Measurements from ENCODE around the gene SLU7. TPM values are rescaled to one million over a fixed set of nuclear protein-coding genes. Genes with fewer than 3 reads are reported as not detected.
A peak's percentile ranks its signal among the peaks of the same experiment; 100 is the strongest.

Gene SLU7
- total RNA-seq, 1 donor from 2014 or later: 59.3 TPM

- Mint-ChIP-seq H3K36me3 (ENCODE audit: low read depth) (no peaks in the 10 kb centered on the region), H3K4me1 (peaks cover 17% of the 10 kb centered on the region), H3K27me3 (peaks cover 65% of the 10 kb centered on the region), H3K27ac (no peak overlapping the region), H3K9me3 (no peaks in the 10 kb centered on the region), H3K4me3 (peak overlapping the region; percentile 81)
- intact Hi-C loops (cut with micrococcal nuclease): loop anchor here (2.0 kb wide), 1 partner anchor 30 kb away; the partner anchor contains the start of gene FAM200C
- ChIA-PET CTCF (no interaction called here), POLR2A (no interaction called here)
- ATAC-seq (ENCODE audit: low read depth) (no peak), DNase-seq (no peak)
- no peak for TF ChIP-seq CTCF (IDR thresholded peaks at IDR 0.05)
These were observed 47.6 kb downstream of the SLU7 start for GRCh38 chr5:160371294-160371693.

- Mint-ChIP-seq H3K36me3 (ENCODE audit: low read depth) (no peaks in the 10 kb centered on the region), H3K9me3 (no peaks in the 10 kb centered on the region), H3K4me1 (peaks cover 17% of the 10 kb centered on the region), H3K27me3 (peaks cover 65% of the 10 kb centered on the region), H3K4me3 (peak overlapping the region; percentile 81), H3K27ac (no peak overlapping the region)
- ATAC-seq (ENCODE audit: low read depth) (no peak), DNase-seq (no peak)
- CTCF ChIA-PET: interaction anchor here (1.2 kb wide), 1 partner anchor 348 kb away, joined by 3 read pairs; no protein-coding TSS in a partner anchor
- POLR2A ChIA-PET: interaction anchor here (0.8 kb wide), 1 partner anchor 48 kb away, joined by 4 read pairs; the partner anchor contains the start of gene SLU7
- intact Hi-C loops (cut with micrococcal nuclease): loop anchor here (2.0 kb wide), 1 partner anchor 30 kb away; the partner anchor contains the start of gene FAM200C
- no peak for TF ChIP-seq CTCF (IDR thresholded peaks at IDR 0.05)
These were observed 48.2 kb downstream of the SLU7 start for GRCh38 chr5:160370713-160371034.

- POLR2A ChIA-PET: interaction anchor here (0.8 kb wide), 1 partner anchor 49 kb away, joined by 4 read pairs; the partner anchor contains the start of gene SLU7
- H3K27ac Mint-ChIP-seq: no peak within 1 kb of the TSS
- H3K9me3 Mint-ChIP-seq: no peaks in the 10 kb centered on the region
- CTCF ChIA-PET: interaction anchor here (1.2 kb wide), 1 partner anchor 348 kb away, joined by 3 read pairs; no protein-coding TSS in a partner anchor
- peak within 1 kb of the TSS; percentile 81 for H3K4me3 Mint-ChIP-seq
- DNase-seq: no peak
- H3K27me3 Mint-ChIP-seq: peaks cover 64% of the 10 kb centered on the region
- intact Hi-C loops (cut with micrococcal nuclease): loop anchor here (2.0 kb wide), 1 partner anchor 31 kb away; the partner anchor contains the start of gene FAM200C
- peak; percentile 28 for ATAC-seq (ENCODE audit: low read depth)
- no peak for TF ChIP-seq CTCF (IDR thresholded peaks at IDR 0.05)
- no peaks in the 10 kb centered on the region for H3K36me3 Mint-ChIP-seq (ENCODE audit: low read depth)
- peaks cover 17% of the 10 kb centered on the region for H3K4me1 Mint-ChIP-seq
These were observed 48.7 kb downstream of the SLU7 start, which contains the start of gene C1QTNF2 for GRCh38 chr5:160369990-160370712. C1QTNF2 (minus strand) TSS chr5:160370626; CDS start chr5:160355011, 15,615 bp downstream.

GRCh38 chr5:160367885-160368284 is 51.0 kb downstream of the SLU7 start:
- Mint-ChIP-seq H3K27ac (no peak overlapping the region), H3K4me1 (peaks cover 17% of the 10 kb centered on the region), H3K4me3 (no peak overlapping the region), H3K9me3 (no peaks in the 10 kb centered on the region), H3K36me3 (ENCODE audit: low read depth) (no peaks in the 10 kb centered on the region), H3K27me3 (peaks cover 57% of the 10 kb centered on the region)
- CTCF ChIA-PET: interaction anchor here (1.2 kb wide), 1 partner anchor 16 kb away, joined by 3 read pairs; no protein-coding TSS in a partner anchor
- TF ChIP-seq CTCF (IDR thresholded peaks at IDR 0.05): no peak
- ATAC-seq (ENCODE audit: low read depth): no peak
- intact Hi-C loops (cut with micrococcal nuclease): no loop called here
- DNase-seq: no peak
- POLR2A ChIA-PET: no interaction called here

GRCh38 chr5:160367261-160367660 is 51.6 kb downstream of the SLU7 start:
- H3K9me3 Mint-ChIP-seq: no peaks in the 10 kb centered on the region
- peaks cover 17% of the 10 kb centered on the region for H3K4me1 Mint-ChIP-seq
- H3K4me3 Mint-ChIP-seq: no peak overlapping the region
- H3K36me3 Mint-ChIP-seq (ENCODE audit: low read depth): no peaks in the 10 kb centered on the region
- intact Hi-C loops (cut with micrococcal nuclease): no loop called here
- CTCF ChIA-PET: interaction anchor here (1.2 kb wide), 1 partner anchor 15 kb away, joined by 3 read pairs; no protein-coding TSS in a partner anchor
- ATAC-seq (ENCODE audit: low read depth): no peak
- no peak for DNase-seq
- peaks cover 51% of the 10 kb centered on the region for H3K27me3 Mint-ChIP-seq
- POLR2A ChIA-PET: interaction anchor here (0.6 kb wide), 1 partner anchor 210 kb away, joined by 6 read pairs; no protein-coding TSS in a partner anchor
- H3K27ac Mint-ChIP-seq: no peak overlapping the region
- no peak for TF ChIP-seq CTCF (IDR thresholded peaks at IDR 0.05)
